ENCODE results near the gene FRYL.

FRYL gene

DNA sequence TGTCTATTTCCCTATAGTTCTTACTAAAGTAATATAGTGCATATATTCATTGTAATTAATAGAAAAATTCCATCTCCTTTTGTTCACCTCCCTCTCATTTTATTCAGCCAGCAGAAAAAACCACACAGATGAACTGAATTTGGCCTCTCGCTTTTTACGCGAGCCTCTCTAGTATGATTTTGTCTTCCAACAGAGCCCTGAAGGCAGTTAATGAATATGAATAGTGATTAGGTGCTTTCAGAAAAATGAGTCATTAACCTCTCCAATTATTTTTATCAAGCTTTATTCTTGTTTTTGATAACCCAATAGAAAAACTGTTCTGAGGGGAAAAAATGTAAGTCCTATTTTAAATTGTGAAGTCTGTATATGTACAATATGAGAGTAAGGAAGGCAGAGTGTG, 215.9 kb downstream of the FRYL start:
- DNase-seq (ENCODE audit: low spot score) (no peak), FAIRE-seq (no peak)

DNA sequence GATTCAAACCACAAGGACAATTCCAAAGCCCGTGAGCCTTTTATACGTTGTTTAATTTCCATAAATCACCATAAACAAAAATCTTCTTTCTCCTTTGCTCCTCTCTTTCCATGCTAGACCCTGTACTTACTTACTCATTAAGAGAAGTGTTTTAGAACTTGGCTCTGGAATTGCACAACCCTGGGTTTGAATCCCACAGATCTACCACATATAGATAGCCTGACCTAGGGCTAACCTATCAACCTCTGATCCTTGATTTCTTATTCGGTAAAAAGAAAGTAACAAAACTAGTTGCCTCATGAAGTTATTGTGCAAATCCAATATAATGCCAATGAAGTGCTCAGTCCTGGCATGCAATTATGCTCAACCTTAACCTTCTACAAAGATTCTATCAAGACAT, 221.3 kb downstream of the FRYL start:
- FAIRE-seq = no peak
- no peak for DNase-seq (ENCODE audit: low spot score)

DNA sequence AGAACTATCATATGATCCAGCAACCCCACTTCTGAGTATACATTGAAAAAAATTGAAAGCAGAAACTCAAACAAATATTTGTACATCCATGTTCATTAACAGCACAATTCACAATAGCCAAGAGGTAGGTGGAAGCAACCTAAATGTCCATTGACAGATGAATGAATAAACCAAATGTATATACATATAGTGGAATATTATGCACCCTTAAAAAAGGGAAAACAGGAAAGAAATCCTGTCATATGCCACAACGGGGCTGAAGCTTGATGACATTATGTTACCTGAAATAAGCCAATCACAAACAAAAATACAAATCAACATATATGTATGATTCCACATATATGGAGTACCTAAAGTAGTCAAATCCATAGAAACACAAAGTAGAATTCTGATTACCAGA, 222.1 kb downstream of the FRYL start:
- DNase-seq (ENCODE audit: low spot score) (no peak), FAIRE-seq (no peak)

DNA sequence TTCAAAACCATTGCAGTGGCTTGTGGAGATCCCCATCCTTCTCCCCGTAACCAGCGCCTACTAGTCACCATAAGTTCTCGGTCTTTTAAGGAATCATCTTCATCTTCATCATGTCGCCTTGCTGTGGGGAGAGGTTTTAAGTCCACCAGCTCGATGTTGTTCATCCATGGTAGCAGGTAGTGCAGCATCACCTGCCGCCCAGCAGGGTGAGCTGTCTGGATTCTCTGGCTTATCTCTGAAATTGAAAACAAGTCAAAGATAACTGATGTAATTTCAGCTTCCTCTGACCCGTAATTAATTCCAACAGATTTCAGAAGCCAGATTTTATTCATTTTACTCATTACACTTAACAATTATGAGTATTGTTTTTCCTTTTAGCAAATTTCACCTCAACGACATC, 222.6 kb downstream of the FRYL start:
- DNase-seq (ENCODE audit: low spot score) (no peak), FAIRE-seq (no peak)

DNA sequence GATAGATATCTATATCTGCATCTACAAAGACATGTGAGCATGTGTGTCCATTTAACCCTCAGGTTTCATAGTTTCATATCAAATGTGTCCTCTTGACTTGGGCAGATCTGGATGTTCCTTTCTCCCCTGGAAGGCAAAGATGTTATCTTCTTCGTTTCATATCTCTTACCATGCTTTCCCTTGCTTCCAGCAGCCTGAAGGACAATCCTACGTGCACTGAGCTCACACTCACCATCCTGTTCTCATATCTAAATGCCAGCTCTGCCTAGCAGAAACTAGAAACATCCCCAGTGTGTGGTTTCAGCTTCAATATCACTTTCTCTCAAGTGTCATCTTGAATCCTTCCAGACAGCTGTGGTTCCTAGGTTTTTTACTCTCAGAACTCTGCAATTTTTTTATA, 223.8 kb downstream of the FRYL start:
- DNase-seq (ENCODE audit: low spot score) = no peak
- FAIRE-seq = no peak

DNA sequence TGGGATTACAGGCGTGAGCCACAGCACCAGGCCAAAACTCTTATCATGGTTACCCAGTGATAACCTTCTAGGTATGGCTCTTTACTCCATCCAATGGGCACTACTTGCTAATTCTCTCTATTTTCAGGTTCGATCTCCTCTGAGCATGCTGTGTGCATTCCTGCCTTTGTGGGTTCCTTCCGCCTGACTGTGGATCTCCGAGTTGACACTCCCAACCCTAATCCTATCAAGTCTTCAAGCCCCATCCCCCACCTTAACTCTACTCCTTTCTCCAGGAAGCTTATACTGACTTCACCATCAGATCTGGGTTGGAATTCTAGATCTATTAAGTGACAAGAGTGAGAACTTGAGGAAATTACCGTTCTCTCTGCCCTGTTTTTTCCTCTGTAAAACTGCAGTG, 225.5 kb downstream of the FRYL start:
- DNase-seq (ENCODE audit: low spot score) (no peak), FAIRE-seq (no peak)

DNA sequence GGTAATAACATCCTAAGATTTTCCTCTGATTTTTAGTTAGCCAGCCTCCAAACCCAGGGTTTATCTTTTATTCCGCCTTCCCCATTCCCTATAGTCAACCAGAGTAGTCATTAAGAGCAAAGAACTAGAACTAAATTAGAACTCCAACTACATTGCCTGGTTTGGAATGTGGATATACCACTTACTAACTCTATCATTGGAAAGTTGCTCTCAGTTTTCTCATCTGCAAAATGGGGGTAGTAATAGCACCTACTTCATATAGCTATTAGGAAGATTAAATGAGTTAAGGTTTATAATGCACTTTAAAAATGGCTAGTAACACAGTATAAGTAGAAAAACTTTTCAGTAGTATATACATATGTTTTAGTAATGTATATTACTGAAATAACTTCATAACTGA, 226.4 kb downstream of the FRYL start:
- DNase-seq (ENCODE audit: low spot score) = no peak
- no peak for FAIRE-seq

DNA sequence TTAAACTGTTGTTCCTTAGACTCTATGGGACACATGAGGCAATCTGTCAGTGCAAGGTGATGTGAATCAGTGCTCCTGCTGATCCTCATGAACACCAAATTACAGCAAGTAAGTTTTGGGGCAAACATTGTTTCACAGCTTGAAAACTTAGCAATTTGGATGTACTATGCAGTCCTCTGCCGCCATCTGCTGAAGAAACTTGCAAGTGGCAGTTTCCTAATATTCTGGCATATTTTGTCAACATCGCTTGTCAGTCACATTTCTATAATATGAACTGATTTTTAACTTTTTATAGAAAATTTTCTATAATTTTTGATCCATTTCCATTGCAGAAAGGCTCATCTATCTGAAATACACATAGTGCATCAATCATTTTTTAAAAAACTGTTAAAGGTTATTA, 233.7 kb downstream of the FRYL start:
- no peak for DNase-seq (ENCODE audit: low spot score)
- FAIRE-seq = peak; percentile 36

DNA sequence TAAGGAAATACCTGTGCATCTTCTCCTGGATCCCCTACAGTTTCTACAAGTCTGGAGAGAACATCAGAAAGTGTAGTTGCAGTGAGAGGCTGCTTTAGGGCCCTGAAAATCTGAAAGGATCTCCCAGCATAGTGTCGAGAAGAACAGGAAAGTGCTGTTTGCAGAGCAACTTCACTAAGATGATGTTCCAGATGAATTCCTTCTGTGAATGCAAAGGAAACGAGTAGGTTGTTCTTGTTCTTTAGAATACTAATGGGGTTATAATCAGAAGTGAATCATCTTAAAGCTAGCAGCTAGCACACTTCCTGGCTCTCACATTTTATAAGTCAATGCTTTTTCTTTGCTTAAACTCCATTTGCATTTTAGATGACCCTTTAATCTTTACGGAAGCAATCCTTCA, 236.3 kb downstream of the FRYL start:
- no peak for DNase-seq (ENCODE audit: low spot score)

DNA sequence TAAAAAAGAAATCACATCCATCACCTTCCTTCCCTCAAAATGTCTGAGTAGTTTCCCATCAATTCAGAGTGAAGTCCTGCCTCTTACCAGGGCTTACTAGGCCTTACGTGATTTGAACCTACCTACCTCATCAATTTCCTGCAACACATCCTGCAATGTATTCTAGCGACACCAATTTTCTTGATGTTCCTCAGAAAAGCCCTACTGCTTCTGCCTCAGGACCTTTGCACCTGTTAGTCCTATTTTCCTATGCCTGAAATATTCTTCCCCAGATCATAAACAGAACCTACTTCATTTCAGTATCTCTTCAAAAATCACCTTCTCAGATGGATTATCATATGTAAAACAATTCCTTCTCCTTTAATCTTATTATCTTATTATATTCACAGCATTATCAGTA, 237.2 kb downstream of the FRYL start:
- no peak for FAIRE-seq
- no peak for DNase-seq (ENCODE audit: low spot score)

More for the DNA sequence above, 236.3 kb downstream of the FRYL start:
- FAIRE-seq = no peak

DNA sequence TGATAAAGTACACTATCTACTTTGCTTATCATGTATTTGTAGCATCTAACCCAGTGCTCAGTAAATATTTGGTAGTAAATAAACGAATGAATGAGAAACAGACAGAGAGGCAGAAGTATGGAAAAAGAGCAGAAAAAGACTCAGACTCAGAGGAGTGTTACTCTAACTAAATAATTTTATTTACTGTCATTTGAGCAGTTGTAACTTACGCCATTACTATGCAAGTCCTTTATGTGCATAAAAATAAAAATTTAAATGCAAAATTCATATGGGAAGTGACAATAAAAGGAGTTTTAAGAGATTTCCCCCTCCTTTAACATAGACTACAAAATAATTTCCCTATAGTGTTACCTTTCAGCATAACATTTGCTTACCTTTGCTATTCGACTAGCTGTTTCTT, 240.5 kb downstream of the FRYL start:
- FAIRE-seq (no peak), DNase-seq (ENCODE audit: low spot score) (no peak)

DNA sequence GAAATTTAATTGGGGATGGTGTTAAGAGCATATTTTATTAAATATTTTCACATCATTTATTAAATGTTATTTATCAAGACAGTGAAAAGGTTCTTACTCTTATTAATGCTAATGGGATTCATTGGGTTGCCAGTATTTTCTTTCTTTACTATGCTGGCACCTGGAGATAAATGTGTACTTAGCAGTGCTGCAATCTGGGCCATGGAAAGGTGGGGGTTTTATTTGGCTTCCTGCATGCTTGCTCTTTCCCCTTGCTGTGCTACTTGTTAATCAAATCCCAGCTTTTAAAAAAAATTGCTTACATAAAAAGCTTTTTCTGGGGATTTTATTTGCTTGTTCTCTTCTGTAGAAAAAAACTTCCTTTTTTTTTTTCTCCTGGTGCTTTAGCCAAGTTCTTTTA, 241.7 kb downstream of the FRYL start:
- no peak for DNase-seq (ENCODE audit: low spot score)
- no peak for FAIRE-seq

DNA sequence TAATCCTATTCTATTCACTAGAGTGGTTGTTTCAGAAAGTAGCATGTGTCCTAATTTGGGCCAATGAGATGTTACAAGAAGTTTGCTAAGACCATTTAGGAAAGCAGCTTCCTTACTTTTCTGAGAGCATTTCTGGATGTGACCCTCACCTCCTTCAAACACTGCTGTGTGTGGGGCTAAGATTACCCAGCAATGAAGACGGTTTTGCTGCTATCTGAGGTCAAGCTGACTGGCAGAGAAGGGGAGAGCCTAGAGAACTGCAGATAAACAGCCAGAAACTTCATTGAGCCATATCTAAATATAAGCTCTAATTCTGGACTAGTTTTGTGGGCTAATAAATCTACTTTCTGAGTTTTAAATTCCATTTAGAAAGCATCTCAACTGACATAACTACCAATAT, 253.7 kb downstream of the FRYL start:
- DNase-seq (ENCODE audit: low spot score) (no peak), FAIRE-seq (no peak)

DNA sequence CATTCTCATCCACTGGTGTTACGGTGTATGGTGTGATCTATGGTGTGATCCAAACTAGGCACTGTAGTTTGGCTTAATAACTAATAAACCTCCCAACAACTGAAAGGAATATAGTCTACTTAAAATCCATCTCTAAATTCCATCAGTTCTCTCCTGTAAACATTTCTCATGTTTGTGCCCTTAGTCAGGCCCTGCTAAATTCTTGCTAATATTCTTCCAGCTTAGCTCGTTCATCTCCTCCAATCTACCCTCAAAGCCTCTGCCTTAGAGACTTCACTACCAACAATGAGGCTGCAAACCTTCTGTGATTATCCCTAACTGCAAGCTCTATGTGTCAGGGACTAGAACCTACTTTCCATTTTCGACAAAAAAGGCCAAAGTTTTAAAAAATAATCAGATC, 261.9 kb downstream of the FRYL start:
- no peak for DNase-seq (ENCODE audit: low spot score)
- no peak for FAIRE-seq

DNA sequence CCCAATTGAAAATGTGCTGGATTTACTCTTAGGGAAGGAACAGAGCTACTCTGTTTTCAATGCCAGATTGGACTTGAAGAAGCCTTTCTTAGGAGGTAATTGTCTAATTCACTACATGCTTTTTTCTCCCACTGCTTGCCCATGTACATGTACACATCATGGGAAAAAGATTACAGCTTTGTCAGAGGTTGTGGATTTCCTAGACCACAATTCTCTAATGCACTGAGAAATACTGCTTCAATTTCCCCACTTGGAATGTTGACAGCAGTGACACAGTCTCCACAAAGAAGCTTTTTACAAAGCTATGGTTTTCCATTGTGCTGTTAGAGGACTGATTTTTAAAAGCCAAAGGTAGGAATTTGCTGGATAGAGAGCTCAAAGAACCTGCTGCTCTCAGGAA, 270.5 kb downstream of the FRYL start:
- FAIRE-seq = no peak
- no peak for DNase-seq (ENCODE audit: low spot score)

DNA sequence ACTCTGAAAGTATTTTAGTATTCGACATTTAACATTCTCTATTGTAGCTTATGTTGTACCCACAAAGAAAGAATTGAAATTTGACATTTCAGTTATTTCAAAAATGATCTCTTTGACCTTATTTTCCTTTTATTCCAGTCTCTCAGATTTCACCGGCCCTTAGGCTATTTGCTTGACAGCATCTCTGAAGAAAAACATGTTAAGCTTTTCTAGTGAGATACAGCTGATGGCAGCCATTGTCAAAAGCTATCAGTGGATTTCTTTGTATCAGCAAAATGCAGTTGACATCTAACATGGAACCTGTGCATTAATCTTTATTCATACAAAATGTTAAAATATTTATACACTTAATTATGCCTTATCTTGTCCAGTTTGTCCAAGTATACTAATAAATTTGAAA, 273.4 kb downstream of the FRYL start:
- no peak for DNase-seq (ENCODE audit: low spot score)
- FAIRE-seq = no peak

DNA sequence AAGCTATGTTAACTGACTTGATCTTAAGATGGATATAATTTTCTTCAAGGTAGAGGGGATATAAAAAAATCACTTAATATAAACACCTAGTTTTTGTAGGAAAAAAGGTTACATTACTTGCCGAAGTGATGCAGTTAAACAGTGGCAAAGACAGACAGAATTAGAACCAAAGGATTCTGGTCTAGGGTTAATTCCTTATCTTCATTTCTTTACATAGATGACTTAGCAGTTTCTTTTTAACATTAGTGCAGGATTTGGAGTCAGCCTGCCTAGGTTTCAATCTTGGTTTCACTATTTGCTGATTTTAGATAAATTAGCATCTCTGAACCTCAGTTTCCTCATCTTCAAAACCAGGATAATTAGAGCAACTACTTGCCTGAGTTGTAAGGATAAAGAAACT, 275.7 kb downstream of the FRYL start:
- FAIRE-seq = no peak
- DNase-seq (ENCODE audit: low spot score) = no peak

DNA sequence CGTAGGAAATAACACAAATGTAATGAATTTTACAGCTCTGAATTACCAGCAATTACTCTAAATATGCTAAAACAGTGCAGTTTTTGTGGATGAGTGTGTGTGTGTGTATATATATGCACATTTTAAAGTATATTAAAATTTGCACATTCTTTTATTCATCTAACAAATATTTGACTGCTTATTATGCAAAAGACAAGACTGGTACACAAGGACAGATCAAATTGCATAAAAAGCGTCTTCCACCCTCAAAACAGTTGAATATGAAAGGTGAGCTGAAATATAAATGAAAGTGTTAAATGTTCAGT, 276.1 kb downstream of the FRYL start:
- DNase-seq (ENCODE audit: low spot score) (no peak), FAIRE-seq (no peak)

DNA sequence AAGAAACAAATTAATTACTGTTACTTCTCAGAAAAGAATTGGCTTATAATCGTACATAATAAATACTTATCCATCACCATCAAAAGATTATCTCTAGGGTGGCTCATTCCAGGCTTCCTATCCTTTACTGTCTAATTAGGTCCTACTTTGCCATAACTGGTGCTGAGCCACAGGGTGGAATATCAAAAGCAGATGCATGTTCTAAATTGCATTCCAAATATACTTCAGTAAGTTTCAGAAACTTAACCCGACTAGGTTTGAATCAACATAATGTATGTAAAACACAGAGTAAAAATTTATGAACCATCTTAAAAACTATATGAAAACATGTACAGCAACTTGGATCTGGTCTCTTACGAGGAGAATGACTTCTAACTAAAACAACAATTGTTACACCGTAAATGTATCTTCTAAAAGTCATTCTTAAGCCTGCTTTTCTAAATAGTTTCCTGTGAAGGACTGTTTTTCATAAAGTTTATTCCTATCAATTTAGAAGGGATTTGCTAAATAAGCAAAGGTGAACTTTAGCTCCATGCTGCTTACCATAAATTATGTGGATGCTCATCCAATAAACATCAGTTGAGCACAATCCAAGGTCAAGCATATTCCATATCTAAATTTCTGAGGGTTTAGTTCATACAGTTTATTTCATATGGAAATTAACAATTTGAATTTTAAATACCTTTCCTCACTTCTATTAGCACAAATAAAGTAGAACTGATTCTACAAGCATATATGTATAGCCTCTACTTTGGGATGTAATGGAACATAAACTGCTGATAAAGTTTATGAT, 276.6 kb downstream of the FRYL start:
- FAIRE-seq (no peak), DNase-seq (ENCODE audit: low spot score) (no peak)

DNA sequence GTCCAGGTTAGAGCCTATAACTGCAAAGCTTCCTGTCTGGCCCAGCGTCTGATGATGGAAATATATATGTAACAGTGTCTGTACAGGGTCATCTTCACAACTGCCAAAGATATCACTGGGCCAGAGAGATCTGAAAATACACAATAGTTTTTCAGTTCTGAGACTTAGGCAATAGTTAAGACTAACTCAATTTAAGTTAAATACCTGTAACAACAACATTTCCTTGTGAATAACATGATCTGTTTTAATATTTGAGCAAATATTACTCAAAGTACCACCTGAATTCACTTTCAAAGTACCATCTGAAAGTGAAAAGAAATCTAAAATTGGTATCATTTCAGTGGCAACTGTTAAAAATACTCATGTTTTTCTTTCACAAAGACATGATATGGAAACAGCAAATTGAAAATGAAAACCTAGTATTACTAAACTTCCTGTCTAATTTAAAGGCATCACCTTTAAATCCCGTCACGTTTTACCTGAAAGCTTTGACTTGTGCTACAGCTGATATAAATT, 280.5 kb downstream of the FRYL start:
- no peak for DNase-seq (ENCODE audit: low spot score)
- FAIRE-seq = no peak

DNA sequence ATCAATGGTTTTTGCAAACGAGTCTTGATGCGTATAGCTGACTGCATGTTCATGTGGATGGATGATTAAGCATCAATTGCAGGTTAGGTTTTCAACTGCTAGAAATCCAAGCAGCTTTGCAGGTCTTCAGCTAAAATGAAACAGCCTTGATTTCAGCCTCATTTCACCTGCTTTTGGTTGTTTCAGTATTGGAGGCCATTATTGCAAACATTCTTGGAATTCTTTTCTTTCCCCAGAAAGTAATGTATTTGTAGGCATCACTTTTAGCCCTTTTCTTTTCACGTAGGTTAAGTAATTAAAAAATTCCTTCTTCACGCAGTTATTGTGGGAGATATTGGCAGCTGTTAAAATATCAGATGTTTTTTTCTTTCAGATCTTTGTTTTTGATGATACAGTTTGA, 281.2 kb downstream of the FRYL start:
- DNase-seq (ENCODE audit: low spot score) = no peak
- FAIRE-seq = no peak

DNA sequence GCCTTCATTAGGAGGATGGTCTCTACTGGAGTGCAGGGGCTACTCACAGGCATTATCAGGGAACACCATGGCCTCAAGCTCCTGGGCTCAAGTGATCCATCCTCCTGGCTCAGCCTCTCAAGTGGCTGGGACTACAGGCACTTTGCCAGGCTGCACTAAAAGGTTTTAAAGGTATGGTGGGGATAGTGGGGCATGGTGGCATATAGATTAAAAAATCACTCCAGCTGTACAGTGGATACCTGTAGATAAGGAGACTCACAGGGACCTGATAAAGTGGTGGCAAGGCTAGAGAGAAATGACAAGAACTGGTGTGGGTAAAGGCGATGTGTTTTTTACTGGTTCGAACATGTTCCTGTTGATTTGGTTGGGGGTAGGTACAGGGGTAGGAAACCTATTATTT, 284.1 kb downstream of the FRYL start:
- no peak for DNase-seq (ENCODE audit: low spot score)
- FAIRE-seq = no peak

DNA sequence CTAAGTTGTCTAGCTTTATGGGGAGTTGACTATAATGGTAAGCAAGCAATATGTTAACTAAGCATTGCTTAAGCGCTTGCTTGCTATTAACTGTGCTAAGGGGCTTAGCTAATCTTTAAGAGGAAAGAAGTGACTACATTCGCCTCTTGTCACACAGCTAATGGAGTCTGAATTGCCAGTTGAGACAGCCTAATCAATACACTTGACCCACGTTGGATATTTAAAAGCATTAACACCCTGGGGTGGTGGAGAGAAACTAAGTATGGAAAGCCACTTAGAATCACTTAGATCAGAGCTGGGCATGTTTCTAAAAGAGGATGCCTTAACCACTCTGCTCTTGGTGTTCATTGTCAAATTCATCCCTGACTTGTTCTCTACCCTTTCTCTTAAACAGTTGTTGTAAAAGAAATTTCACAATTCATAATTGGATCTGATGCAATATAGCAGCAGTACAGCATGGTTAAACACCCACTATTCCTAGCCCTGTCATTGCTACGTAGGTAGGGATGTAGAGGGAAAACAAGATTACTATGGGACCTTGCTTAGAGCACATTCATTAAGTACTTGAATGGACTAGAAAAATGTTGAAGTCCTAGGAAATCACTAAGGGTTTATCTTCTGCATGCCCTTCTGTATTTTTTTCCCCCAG, 286.5 kb downstream of the FRYL start:
- DNase-seq (ENCODE audit: low spot score) (no peak), FAIRE-seq (no peak)

All from RCC 7860 (cell line).